Measurements from ENCODE around the gene ABHD17A. TPM values are rescaled to one million over a fixed set of nuclear protein-coding genes. Genes with fewer than 3 reads are reported as not detected.

ABHD17A gene
- total RNA-seq, 1 experiment from 2014 or later: 47.7 TPM

GRCh38 chr19:1829958-1830357 is 55.3 kb downstream of the ABHD17A start:
- Histone ChIP-seq H3K4me1 (no peaks in the 10 kb centered on the region), H3K36me3 (ENCODE audit: control insufficient read depth, insufficient read depth, low read length) (no peaks in the 10 kb centered on the region; the same call in 1 of the 2 replicates), H3K4me3 (ENCODE audit: low read depth, low read length) (no peak overlapping the region), H3K27me3 (replicated peaks; ENCODE audit: control insufficient read depth, insufficient read depth, low read length) (no peaks in the 10 kb centered on the region), H3K9me3 (no peaks in the 10 kb centered on the region)
- ChIA-PET POLR2A (no interaction called here), CTCF (no interaction called here)
- TF ChIP-seq CTCF (IDR thresholded peaks at IDR 0.05; ENCODE audit: insufficient read depth in 1 of 2, low read depth in 1 of 2, low read length in 1 of 2, severe bottlenecking in 1 of 2, unreplicated experiment in 1 of 2): no peak
- no peak overlapping the region for H3K27ac Mint-ChIP-seq (ENCODE audit: unreplicated experiment)
- no peaks in the 10 kb centered on the region for H3K27me3 Mint-ChIP-seq (ENCODE audit: insufficient read depth, unreplicated experiment)
- no peaks in the 10 kb centered on the region for H3K4me1 Mint-ChIP-seq (ENCODE audit: low read depth, unreplicated experiment)
- intact Hi-C loops (cut with micrococcal nuclease; ENCODE audit: unreplicated experiment): no loop called here
- H3K9me3 Mint-ChIP-seq (ENCODE audit: unreplicated experiment): no peaks in the 10 kb centered on the region
- DNase-seq: no peak
- H3K4me3 Mint-ChIP-seq (ENCODE audit: unreplicated experiment): no peak overlapping the region
- BruUV-seq (replicated peaks): no TSS peak
- H3K36me3 Mint-ChIP-seq (ENCODE audit: insufficient read depth, unreplicated experiment): peaks cover 27% of the 10 kb centered on the region

- no peaks in the 10 kb centered on the region for H3K9me3 Mint-ChIP-seq (ENCODE audit: unreplicated experiment)
- no peak for DNase-seq
- no peaks in the 10 kb centered on the region for H3K4me1 Mint-ChIP-seq (ENCODE audit: low read depth, unreplicated experiment)
- Histone ChIP-seq H3K4me3 (ENCODE audit: low read depth, low read length) (no peak overlapping the region), H3K36me3 (ENCODE audit: control insufficient read depth, insufficient read depth, low read length) (no peaks in the 10 kb centered on the region; the same call in 1 of the 2 replicates), H3K4me1 (no peaks in the 10 kb centered on the region), H3K9me3 (no peaks in the 10 kb centered on the region), H3K27me3 (replicated peaks; ENCODE audit: control insufficient read depth, insufficient read depth, low read length) (no peaks in the 10 kb centered on the region)
- TF ChIP-seq CTCF (IDR thresholded peaks at IDR 0.05; ENCODE audit: insufficient read depth in 1 of 2, low read depth in 1 of 2, low read length in 1 of 2, severe bottlenecking in 1 of 2, unreplicated experiment in 1 of 2): no peak
- ChIA-PET CTCF (no interaction called here), POLR2A (no interaction called here)
- intact Hi-C loops (cut with micrococcal nuclease; ENCODE audit: unreplicated experiment): no loop called here
- BruUV-seq (replicated peaks): no TSS peak
- no peak overlapping the region for H3K27ac Mint-ChIP-seq (ENCODE audit: unreplicated experiment)
- no peaks in the 10 kb centered on the region for H3K27me3 Mint-ChIP-seq (ENCODE audit: insufficient read depth, unreplicated experiment)
- H3K4me3 Mint-ChIP-seq (ENCODE audit: unreplicated experiment): no peak overlapping the region
- peaks cover 40% of the 10 kb centered on the region for H3K36me3 Mint-ChIP-seq (ENCODE audit: insufficient read depth, unreplicated experiment)
Observed at GRCh38 chr19:1828279-1829238, 56.7 kb downstream of the ABHD17A start.

- ChIA-PET POLR2A (no interaction called here), CTCF (no interaction called here)
- no peaks in the 10 kb centered on the region; the same call in 1 of the 2 replicates for H3K36me3 ChIP-seq (ENCODE audit: control insufficient read depth, insufficient read depth, low read length)
- no peak overlapping the region for H3K4me3 ChIP-seq (ENCODE audit: low read depth, low read length)
- intact Hi-C loops (cut with micrococcal nuclease; ENCODE audit: unreplicated experiment): no loop called here
- no peaks in the 10 kb centered on the region for H3K27me3 Mint-ChIP-seq (ENCODE audit: insufficient read depth, unreplicated experiment)
- peaks cover 40% of the 10 kb centered on the region for H3K36me3 Mint-ChIP-seq (ENCODE audit: insufficient read depth, unreplicated experiment)
- H3K9me3 ChIP-seq: no peaks in the 10 kb centered on the region
- no peaks in the 10 kb centered on the region for H3K9me3 Mint-ChIP-seq (ENCODE audit: unreplicated experiment)
- H3K4me3 Mint-ChIP-seq (ENCODE audit: unreplicated experiment): no peak overlapping the region
- H3K4me1 ChIP-seq: no peaks in the 10 kb centered on the region
- TF ChIP-seq CTCF (IDR thresholded peaks at IDR 0.05; ENCODE audit: insufficient read depth in 1 of 2, low read depth in 1 of 2, low read length in 1 of 2, severe bottlenecking in 1 of 2, unreplicated experiment in 1 of 2): no peak
- no peak for DNase-seq
- no peak overlapping the region for H3K27ac Mint-ChIP-seq (ENCODE audit: unreplicated experiment)
- no TSS peak for BruUV-seq (replicated peaks)
- no peaks in the 10 kb centered on the region for H3K27me3 ChIP-seq (replicated peaks; ENCODE audit: control insufficient read depth, insufficient read depth, low read length)
- H3K4me1 Mint-ChIP-seq (ENCODE audit: low read depth, unreplicated experiment): no peaks in the 10 kb centered on the region
Observed at GRCh38 chr19:1827566-1828278, 57.6 kb downstream of the ABHD17A start.

Other genes starting within 250 kb of the ABHD17A start
- gene TCF3, start 232.9 kb downstream of the ABHD17A start, total RNA-seq (2022): 147 and 162 TPM in 2 replicates
- not detected in 2 replicates for gene ONECUT3, start 132.0 kb downstream of the ABHD17A start, total RNA-seq (2022)
- gene ATP8B3, start 73.2 kb downstream of the ABHD17A start, total RNA-seq (2022): 0.28 and 0.45 TPM in 2 replicates
- gene REXO1, start 37.0 kb downstream of the ABHD17A start, total RNA-seq (2022): 43.0 and 46.6 TPM in 2 replicates
- 26.5 and 26.8 TPM in 2 replicates for gene KLF16, start 21.9 kb downstream of the ABHD17A start, total RNA-seq (2022)
- 12.6 and 14.0 TPM in 2 replicates for gene ADAT3, start 19.9 kb upstream of the ABHD17A start, total RNA-seq (2022)
- gene SCAMP4, start 19.9 kb upstream of the ABHD17A start, total RNA-seq (2022): 78.3 and 84.1 TPM in 2 replicates
- 44.4 and 49.6 TPM in 2 replicates for gene CSNK1G2, start 55.7 kb upstream of the ABHD17A start, total RNA-seq (2022)
- 47.0 and 52.2 TPM in 2 replicates for gene BTBD2, start 130.2 kb upstream of the ABHD17A start, total RNA-seq (2022)
- gene MKNK2, start 165.7 kb upstream of the ABHD17A start, total RNA-seq (2022): 136 and 162 TPM in 2 replicates
- 10.8 and 11.7 TPM in 2 replicates for gene MOB3A, start 210.8 kb upstream of the ABHD17A start, total RNA-seq (2022)
- gene IZUMO4, start 211.4 kb upstream of the ABHD17A start, total RNA-seq (2022): 1.1 and 1.6 TPM in 2 replicates

Data from Caco-2 (cell line).